Small intestine (tissue), 7 donors: ENCODE results near the gene ASGR2. TPM values are rescaled to one million over a fixed set of nuclear protein-coding genes. Genes with fewer than 3 reads are reported as not detected.

Source experiments
- DNase-seq, 2 donors: peaks; one replicate each; pipeline versions ENCODE4 v3.0.0 to v3.0.0-alpha.2; 2013
- FAIRE-seq: peaks from 2 replicates; lab custom pipeline; 2012; peaks lifted over from hg19 to GRCh38; lab: Jason Lieb, UNC
- H3K27ac ChIP-seq, 3 donors: one replicate each; pipeline ENCODE4 v1.5.1; 2013; ENCODE audit warnings: low read length in 2 of 3, mild to moderate bottlenecking in 2 of 3, control low read depth in 1 of 3, inconsistent platforms in 1 of 3, low read depth in 1 of 3, moderate library complexity in 1 of 3
- H3K27me3 ChIP-seq, 3 donors: one replicate each; pipeline ENCODE4 v1.6.1; 2013; ENCODE audit warnings: low read length in 3 of 3, inconsistent platforms in 1 of 3; ENCODE audit not compliant: control insufficient read depth in 3 of 3, insufficient read depth in 3 of 3
- H3K36me3 ChIP-seq, 3 donors: one replicate each; pipeline ENCODE4 v1.6.1; 2013; ENCODE audit warnings: low read length in 3 of 3, inconsistent platforms in 1 of 3, low read depth in 1 of 3, mild to moderate bottlenecking in 1 of 3, moderate library complexity in 1 of 3; ENCODE audit not compliant: control insufficient read depth in 3 of 3, insufficient read depth in 2 of 3
- H3K4me1 ChIP-seq, 3 donors: one replicate each; pipeline ENCODE4 v1.6.1; 2013; ENCODE audit warnings: low read length in 2 of 3, inconsistent platforms in 1 of 3, low read depth in 1 of 3, mild to moderate bottlenecking in 1 of 3, moderate library complexity in 1 of 3; ENCODE audit not compliant: control insufficient read depth in 3 of 3, insufficient read depth in 2 of 3
- H3K4me3 ChIP-seq, 3 donors: one replicate each; pipeline ENCODE4 v1.5.1; 2013; ENCODE audit warnings: low read length in 3 of 3, control low read depth in 1 of 3, inconsistent platforms in 1 of 3, low read depth in 1 of 3, mild to moderate bottlenecking in 1 of 3, moderate library complexity in 1 of 3
- H3K9me3 ChIP-seq, 2 donors: one replicate each; pipeline ENCODE4 v1.6.1; 2013; ENCODE audit warnings: low read depth in 1 of 2, low read length in 1 of 2; ENCODE audit not compliant: control insufficient read depth in 2 of 2, insufficient read depth in 1 of 2
- WGBS, 3 donors: extraction: QIAGEN DNeasy Blood & Tissue Kit; methylation state at CpG; one replicate each; pipeline ENCODE4 v1.1.7; 2013; 5-methylcytosine and 5-hydroxymethylcytosine counted together
- polyA plus RNA-seq, 4 donors: library from polyadenylated mRNA; stranded (reverse) in 3 of 4; unstranded in 1 of 4; fragments of 200-250 nt in 3 of 4; fragments of 120-200 nt in 1 of 4; gene quantifications; one replicate each; pipeline versions ENCODE4 v1.2.1 to v1.2.3, GENCODE V29; 2013
- donor health status: healthy with polysubstance abuse.
- donor health status: control.
- donor health status: control.
- donor health status: Bipolar disorder and iron deficiency.
- donor health status: healthy.

The ASGR2 gene
- polyA plus RNA-seq, 4 donors: 0.46 to 0.81 TPM; not detected in 2

GRCh38 chr17:7139400-7139799 is 24.8 kb upstream of the ASGR2 start:
- peaks cover 0 to 4% of the 10 kb centered on the region in 2 donors for H3K9me3 ChIP-seq
- DNase-seq (peak in 1 of 2 donors; percentile 76), FAIRE-seq (no peak)
- peaks cover 0 to 10% (median 0%) of the 10 kb centered on the region in 3 donors for H3K27me3 ChIP-seq
- H3K4me3 ChIP-seq: no peak overlapping the region
- no peak overlapping the region for H3K27ac ChIP-seq
- peaks cover 0 to 8% (median 0%) of the 10 kb centered on the region in 3 donors for H3K4me1 ChIP-seq
- H3K36me3 ChIP-seq: no peaks in the 10 kb centered on the region
- 26 to 57% (median 44%) methylated on average over 10 of the region's 10 CpGs for WGBS, 3 donors

GRCh38 chr17:7138800-7139381 is 24.3 kb upstream of the ASGR2 start:
- FAIRE-seq (no peak), DNase-seq (no peak)
- 60 to 62% (median 60%) methylated on average over 7 of the region's 7 CpGs for WGBS, 3 donors
- no peak overlapping the region for H3K4me3 ChIP-seq
- H3K4me1 ChIP-seq: peaks cover 0 to 8% (median 0%) of the 10 kb centered on the region in 3 donors
- no peaks in the 10 kb centered on the region for H3K36me3 ChIP-seq
- peaks cover 0 to 10% (median 0%) of the 10 kb centered on the region in 3 donors for H3K27me3 ChIP-seq
- peaks cover 0 to 4% of the 10 kb centered on the region in 2 donors for H3K9me3 ChIP-seq
- no peak overlapping the region for H3K27ac ChIP-seq

GRCh38 chr17:7137171-7137943 is 22.7 kb upstream of the ASGR2 start:
- H3K27me3 ChIP-seq: peaks cover 0 to 16% (median 0%) of the 10 kb centered on the region in 3 donors
- FAIRE-seq (no peak), DNase-seq (no peak)
- H3K27ac ChIP-seq: no peak overlapping the region
- no peaks in the 10 kb centered on the region for H3K36me3 ChIP-seq
- peaks cover 0 to 8% (median 0%) of the 10 kb centered on the region in 3 donors for H3K4me1 ChIP-seq
- 22 to 32% (median 31%) methylated on average over 13 of the region's 13 CpGs for WGBS, 3 donors
- H3K4me3 ChIP-seq: no peak overlapping the region
- H3K9me3 ChIP-seq: peaks cover 0 to 4% of the 10 kb centered on the region in 2 donors

GRCh38 chr17:7136266-7136877 is 21.8 kb upstream of the ASGR2 start:
- H3K27ac ChIP-seq: no peak overlapping the region
- peak; percentile 67 to 76 for DNase-seq
- no peak overlapping the region for H3K4me3 ChIP-seq
- peaks cover 0 to 2% (median 0%) of the 10 kb centered on the region in 3 donors for H3K4me1 ChIP-seq
- peaks cover 0 to 4% of the 10 kb centered on the region in 2 donors for H3K9me3 ChIP-seq
- WGBS, 3 donors: 18 to 24% (median 22%) methylated on average over 9 of the region's 9 CpGs
- H3K36me3 ChIP-seq: no peaks in the 10 kb centered on the region
- peak; percentile 33 for FAIRE-seq
- peaks cover 0 to 18% (median 0%) of the 10 kb centered on the region in 3 donors for H3K27me3 ChIP-seq

- Histone ChIP-seq H3K4me3 (no peak overlapping the region), H3K27ac (no peak overlapping the region), H3K27me3 (peaks cover 0 to 18% (median 2%) of the 10 kb centered on the region in 3 donors), H3K4me1 (no peaks in the 10 kb centered on the region), H3K9me3 (peaks cover 0 to 3% of the 10 kb centered on the region in 2 donors), H3K36me3 (no peaks in the 10 kb centered on the region)
- DNase-seq (no peak), FAIRE-seq (no peak)
- 78 to 89% (median 87%) methylated on average over 20 of the region's 20 CpGs for WGBS, 3 donors
Observed at GRCh38 chr17:7133916-7134315, 19.3 kb upstream of the ASGR2 start.

GRCh38 chr17:7133424-7133823 is 18.8 kb upstream of the ASGR2 start:
- Histone ChIP-seq H3K4me1 (no peaks in the 10 kb centered on the region), H3K27me3 (peaks cover 0 to 18% (median 2%) of the 10 kb centered on the region in 3 donors), H3K9me3 (no peaks in the 10 kb centered on the region), H3K4me3 (no peak overlapping the region), H3K36me3 (no peaks in the 10 kb centered on the region), H3K27ac (no peak overlapping the region)
- DNase-seq (peak in 1 of 2 donors; percentile 26), FAIRE-seq (no peak)
- 23 to 61% (median 58%) methylated on average over 19 of the region's 19 CpGs for WGBS, 3 donors

GRCh38 chr17:7132511-7133094 is 18.0 kb upstream of the ASGR2 start:
- no peak for DNase-seq
- 26 to 32% (median 31%) methylated on average over 7 of the region's 7 CpGs for WGBS, 3 donors
- H3K9me3 ChIP-seq: no peaks in the 10 kb centered on the region
- no peak overlapping the region for H3K4me3 ChIP-seq
- no peaks in the 10 kb centered on the region for H3K4me1 ChIP-seq
- no peaks in the 10 kb centered on the region for H3K36me3 ChIP-seq
- FAIRE-seq: no peak
- H3K27ac ChIP-seq: peak overlapping the region in 1 of 3 donors; percentile 63
- H3K27me3 ChIP-seq: peaks cover 0 to 18% (median 2%) of the 10 kb centered on the region in 3 donors

- no peaks in the 10 kb centered on the region for H3K4me1 ChIP-seq
- H3K4me3 ChIP-seq: no peak overlapping the region
- no peaks in the 10 kb centered on the region for H3K9me3 ChIP-seq
- no peaks in the 10 kb centered on the region for H3K36me3 ChIP-seq
- 81 to 96% (median 94%) methylated on average over 5 of the region's 5 CpGs for WGBS, 3 donors
- no peak for FAIRE-seq
- peaks cover 0 to 10% (median 2%) of the 10 kb centered on the region in 3 donors for H3K27me3 ChIP-seq
- no peak for DNase-seq
- H3K27ac ChIP-seq: peak overlapping the region in 1 of 3 donors; percentile 47
Observed at GRCh38 chr17:7131423-7131791, 16.8 kb upstream of the ASGR2 start.
